NCI-H1930 (cell line): Measurements from ENCODE around the gene MTMR3.
"Not testable (repeated sequence)": the region's sequence is repeated elsewhere in the genome, so short reads cannot be mapped to it uniquely, and the experiment has no call there.

Source experiments
- DNase-seq, 2 experiments: peaks; one replicate each; lab custom pipeline; 2025; lab: John Stamatoyannopoulos, UW

Gene MTMR3

GRCh38 chr22:29883045-29883774 lies at the start of gene MTMR3:
Gene MTMR3, plus strand, starts transcription at chr22:29883174. Its CDS starts 87,886 bp downstream, at chr22:29971060.
- peak; percentile 80 to 89 for DNase-seq

GRCh38 chr22:29833392-29833965 lies 49.5 kb upstream of the MTMR3 start:
- DNase-seq = no peak

- DNase-seq = no peak
Observed at GRCh38 chr22:29834046-29834445, 48.9 kb upstream of the MTMR3 start.

- not testable (repeated sequence) for DNase-seq
Observed at GRCh38 chr22:29836791-29837370, 46.1 kb upstream of the MTMR3 start.

- peak; percentile 95 to 96 for DNase-seq
Observed at GRCh38 chr22:29837741-29838598, 45.0 kb upstream of the MTMR3 start, which contains the start of gene ASCC2. Gene ASCC2, minus strand, starts transcription at chr22:29838274. Its CDS starts 5,949 bp downstream, at chr22:29832325.

GRCh38 chr22:29838599-29838956 lies 44.4 kb upstream of the MTMR3 start:
- DNase-seq = no peak

GRCh38 chr22:29839039-29839438 lies 43.9 kb upstream of the MTMR3 start:
- no peak for DNase-seq

GRCh38 chr22:29840498-29840897 lies 42.5 kb upstream of the MTMR3 start:
- no peak for DNase-seq

GRCh38 chr22:29842172-29842571 lies 40.8 kb upstream of the MTMR3 start:
- no peak for DNase-seq

GRCh38 chr22:29842740-29843139 lies 40.2 kb upstream of the MTMR3 start:
- no peak for DNase-seq

- no peak for DNase-seq
Observed at GRCh38 chr22:29846290-29846689, 36.7 kb upstream of the MTMR3 start.

GRCh38 chr22:29848111-29848510 lies 34.9 kb upstream of the MTMR3 start:
- no peak for DNase-seq

- DNase-seq = no peak
Observed at GRCh38 chr22:29854432-29854831, 28.5 kb upstream of the MTMR3 start.

GRCh38 chr22:29855611-29856181 lies 27.3 kb upstream of the MTMR3 start:
- DNase-seq = no peak

GRCh38 chr22:29856496-29856895 lies 26.5 kb upstream of the MTMR3 start:
- no peak for DNase-seq

GRCh38 chr22:29859030-29859429 lies 23.9 kb upstream of the MTMR3 start:
- not testable (repeated sequence) for DNase-seq

- DNase-seq = no peak
Observed at GRCh38 chr22:29860006-29860766, 22.8 kb upstream of the MTMR3 start.

GRCh38 chr22:29861672-29862297 lies 21.2 kb upstream of the MTMR3 start:
- DNase-seq = no peak

GRCh38 chr22:29865572-29865971 lies 17.4 kb upstream of the MTMR3 start:
- not testable (repeated sequence) for DNase-seq

- no peak for DNase-seq
Observed at GRCh38 chr22:29867260-29867659, 15.7 kb upstream of the MTMR3 start.

GRCh38 chr22:29867851-29868250 lies 15.1 kb upstream of the MTMR3 start:
- no peak for DNase-seq
